HG02623 (cell line): Measurements from ENCODE around the gene MAPK8.

Source experiments
- ATAC-seq: cut with Tn5 transposase; IDR thresholded peaks from one replicate; pipeline ENCODE4 v1.9.1; 2021; ENCODE audit warnings: moderate library complexity; ENCODE audit not compliant: unreplicated experiment

MAPK8 gene

GRCh38 chr10:48472501-48473069 lies 166.1 kb downstream of the MAPK8 start:
- ATAC-seq, result no peak

- no peak for ATAC-seq
Observed at GRCh38 chr10:48473704-48474103, 167.2 kb downstream of the MAPK8 start.

- no peak for ATAC-seq
Observed at GRCh38 chr10:48474765-48475365, 168.4 kb downstream of the MAPK8 start.

GRCh38 chr10:48475943-48476278 lies 169.4 kb downstream of the MAPK8 start:
- ATAC-seq, result no peak

GRCh38 chr10:48476279-48476982 lies 170.0 kb downstream of the MAPK8 start:
- no peak for ATAC-seq

GRCh38 chr10:48477141-48477540 lies 170.7 kb downstream of the MAPK8 start:
- no peak for ATAC-seq

- ATAC-seq, result no peak
Observed at GRCh38 chr10:48477616-48478015, 171.1 kb downstream of the MAPK8 start.

GRCh38 chr10:48478469-48478868 lies 172.0 kb downstream of the MAPK8 start:
- ATAC-seq, result no peak

GRCh38 chr10:48478980-48479811 lies 172.7 kb downstream of the MAPK8 start:
- no peak for ATAC-seq

- no peak for ATAC-seq
Observed at GRCh38 chr10:48480397-48481374, 174.2 kb downstream of the MAPK8 start.

GRCh38 chr10:48481385-48481784 lies 174.9 kb downstream of the MAPK8 start:
- no peak for ATAC-seq

GRCh38 chr10:48482207-48482606 lies 175.7 kb downstream of the MAPK8 start:
- no peak for ATAC-seq

- no peak for ATAC-seq
Observed at GRCh38 chr10:48484911-48485310, 178.4 kb downstream of the MAPK8 start.

- no peak for ATAC-seq
Observed at GRCh38 chr10:48485711-48486110, 179.2 kb downstream of the MAPK8 start.

- ATAC-seq, result no peak
Observed at GRCh38 chr10:48487244-48487643, 180.8 kb downstream of the MAPK8 start.
